Measurements from ENCODE around the gene CEACAM18.
A peak's percentile ranks its signal among the peaks of the same experiment; 100 is the strongest.

Gene CEACAM18

DNA sequence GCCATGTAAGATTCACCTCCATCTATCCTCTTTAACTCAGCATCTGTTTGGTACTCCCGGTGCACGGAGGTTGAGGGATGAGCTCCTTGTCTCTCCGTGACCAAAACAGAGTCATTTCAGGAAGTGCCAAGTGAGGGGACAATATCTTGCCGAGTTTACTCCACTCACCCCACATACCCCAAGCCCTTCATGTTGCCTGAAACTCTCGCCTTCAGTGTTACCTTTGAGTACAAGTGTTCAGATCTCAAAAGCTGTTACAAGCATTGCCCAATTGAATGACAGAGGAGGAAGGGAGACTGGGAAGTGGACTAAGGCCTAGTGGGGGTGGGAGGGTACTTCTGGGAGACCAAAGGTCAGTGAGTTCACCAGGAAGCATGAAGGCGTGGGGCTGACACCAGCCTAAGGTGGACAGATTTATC lies 29.3 kb downstream of the CEACAM18 start:
- no peak for DNase-seq (ENCODE audit: insufficient read length, low spot score)
- TF ChIP-seq, protein P1, sequence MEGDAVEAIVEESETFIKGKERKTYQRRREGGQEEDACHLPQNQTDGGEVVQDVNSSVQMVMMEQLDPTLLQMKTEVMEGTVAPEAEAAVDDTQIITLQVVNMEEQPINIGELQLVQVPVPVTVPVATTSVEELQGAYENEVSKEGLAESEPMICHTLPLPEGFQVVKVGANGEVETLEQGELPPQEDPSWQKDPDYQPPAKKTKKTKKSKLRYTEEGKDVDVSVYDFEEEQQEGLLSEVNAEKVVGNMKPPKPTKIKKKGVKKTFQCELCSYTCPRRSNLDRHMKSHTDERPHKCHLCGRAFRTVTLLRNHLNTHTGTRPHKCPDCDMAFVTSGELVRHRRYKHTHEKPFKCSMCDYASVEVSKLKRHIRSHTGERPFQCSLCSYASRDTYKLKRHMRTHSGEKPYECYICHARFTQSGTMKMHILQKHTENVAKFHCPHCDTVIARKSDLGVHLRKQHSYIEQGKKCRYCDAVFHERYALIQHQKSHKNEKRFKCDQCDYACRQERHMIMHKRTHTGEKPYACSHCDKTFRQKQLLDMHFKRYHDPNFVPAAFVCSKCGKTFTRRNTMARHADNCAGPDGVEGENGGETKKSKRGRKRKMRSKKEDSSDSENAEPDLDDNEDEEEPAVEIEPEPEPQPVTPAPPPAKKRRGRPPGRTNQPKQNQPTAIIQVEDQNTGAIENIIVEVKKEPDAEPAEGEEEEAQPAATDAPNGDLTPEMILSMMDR (IDR thresholded peaks at IDR 0.05; ENCODE audit: insufficient read depth, missing control alignments): no peak
- FAIRE-seq: no peak

DNA sequence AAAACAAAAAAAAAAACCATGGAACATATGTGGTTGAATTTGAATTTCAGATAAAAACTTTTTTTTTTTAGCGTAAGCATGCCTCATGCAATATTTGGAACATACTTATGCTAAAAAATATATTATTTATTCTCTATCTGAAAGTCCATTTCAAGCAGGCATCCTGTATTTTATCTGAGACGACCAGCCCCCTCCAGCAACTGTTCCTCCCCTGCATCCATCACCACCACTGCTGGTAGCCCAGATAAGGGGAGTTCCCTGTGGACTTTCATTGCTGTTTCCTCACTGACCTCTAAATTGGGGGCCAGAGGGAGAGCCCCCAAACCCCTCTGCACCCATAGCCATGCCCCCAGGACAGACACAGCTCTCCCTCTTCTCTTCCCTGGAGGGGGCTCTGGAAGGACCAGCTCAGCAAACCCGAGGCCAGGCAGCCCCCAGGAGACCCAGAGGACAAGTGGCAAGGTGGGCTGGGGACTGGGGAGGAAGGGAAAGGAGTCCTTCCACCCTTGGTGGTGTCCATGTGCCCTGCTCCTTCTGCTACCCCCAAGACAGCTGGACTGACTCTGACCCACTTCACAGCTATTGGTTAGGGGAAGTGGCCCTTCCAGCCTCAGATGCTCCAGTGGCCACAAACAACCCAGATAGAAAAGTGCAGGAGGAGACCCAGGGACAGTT lies 29.9 kb downstream of the CEACAM18 start:
- FAIRE-seq (no peak), DNase-seq (ENCODE audit: insufficient read length, low spot score) (no peak)
- TF ChIP-seq, protein P1 (IDR thresholded peaks at IDR 0.05; ENCODE audit: insufficient read depth, missing control alignments): no peak

DNA sequence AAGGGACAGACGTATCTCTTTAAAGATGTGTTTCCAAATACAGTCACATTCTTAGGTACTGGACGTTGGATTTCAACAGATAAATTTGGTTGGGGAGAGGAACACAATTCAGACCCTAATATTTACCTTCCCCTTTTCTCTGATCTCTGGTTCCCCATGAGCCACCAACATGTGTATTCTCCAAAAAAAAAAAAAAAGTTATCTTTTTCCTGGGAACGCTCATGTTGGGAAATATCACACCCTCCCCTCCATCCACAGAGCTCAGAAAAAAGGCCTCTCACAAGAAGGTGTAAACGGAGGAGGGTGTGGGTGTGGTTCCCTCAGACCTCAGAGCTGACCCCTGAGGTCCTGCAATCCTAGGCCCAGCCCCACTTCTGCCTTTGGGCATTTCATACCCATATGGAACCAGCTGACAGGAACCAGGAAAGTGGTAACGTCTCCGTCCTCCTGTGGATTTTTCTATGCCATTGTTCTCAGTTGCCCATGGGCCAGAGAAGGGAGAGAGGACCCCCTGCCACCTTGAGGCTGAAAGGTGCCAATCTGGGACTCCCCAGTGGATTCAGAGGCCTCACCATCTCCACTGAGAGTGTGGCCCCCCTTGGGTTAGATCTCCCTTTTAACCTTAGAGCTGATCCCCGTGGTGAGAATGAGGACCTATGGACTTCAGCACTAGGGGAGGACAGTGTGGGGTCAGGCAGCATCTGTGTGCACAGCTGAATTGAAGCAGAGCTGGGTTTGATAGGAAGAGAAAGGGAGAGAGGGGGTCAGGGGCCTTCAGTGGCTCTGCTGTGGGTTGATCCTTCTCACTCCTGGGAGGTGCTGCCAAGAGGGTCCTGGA lies 31.7 kb downstream of the CEACAM18 start:
- DNase-seq (ENCODE audit: insufficient read length, low spot score) (no peak), FAIRE-seq (no peak)
- TF ChIP-seq, protein P1 (IDR thresholded peaks at IDR 0.05; ENCODE audit: insufficient read depth, missing control alignments): no peak

DNA sequence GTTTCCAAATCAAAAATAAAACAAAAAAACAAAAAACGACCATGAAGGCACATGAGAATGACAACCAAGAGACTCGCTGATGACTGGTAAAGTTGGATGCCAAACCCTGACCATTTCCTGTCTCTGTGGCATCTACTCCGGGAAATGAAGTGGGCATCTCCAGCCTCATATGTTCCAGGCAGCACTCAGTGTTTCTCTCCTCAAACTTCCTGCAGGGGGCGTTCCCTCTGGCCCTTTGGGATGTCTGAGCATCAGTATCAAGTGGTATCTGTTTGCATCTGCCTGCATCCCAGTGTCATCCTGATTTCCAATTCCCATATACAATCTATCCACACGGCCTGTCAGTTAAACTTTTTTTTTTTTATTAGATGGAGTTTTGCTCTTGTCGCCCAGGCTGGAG lies 33.0 kb downstream of the CEACAM18 start:
- TF ChIP-seq, protein P1 (IDR thresholded peaks at IDR 0.05; ENCODE audit: insufficient read depth, missing control alignments): peak; percentile 38
- FAIRE-seq (no peak), DNase-seq (ENCODE audit: insufficient read length, low spot score) (no peak)

DNA sequence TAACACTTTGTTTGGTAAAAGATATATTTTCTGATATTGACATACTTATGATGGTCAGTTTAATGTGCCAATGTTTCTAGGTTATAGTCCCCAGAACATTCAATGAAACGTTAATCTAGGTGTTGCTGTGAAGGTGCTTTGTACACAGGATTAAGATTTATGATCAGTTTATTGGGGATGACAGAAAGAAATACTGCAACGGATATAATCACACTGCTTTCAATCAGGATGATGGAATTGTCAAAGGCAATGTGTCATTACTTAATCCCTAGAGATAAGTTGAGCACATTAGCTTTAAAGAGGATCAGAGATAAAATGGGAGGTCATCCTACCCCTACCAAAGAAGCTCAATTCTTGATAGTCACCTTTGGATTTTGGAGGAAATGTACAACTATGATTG lies 35.6 kb downstream of the CEACAM18 start:
- DNase-seq (ENCODE audit: insufficient read length, low spot score) (no peak), FAIRE-seq (no peak)
- TF ChIP-seq, protein P1 (IDR thresholded peaks at IDR 0.05; ENCODE audit: insufficient read depth, missing control alignments): no peak

DNA sequence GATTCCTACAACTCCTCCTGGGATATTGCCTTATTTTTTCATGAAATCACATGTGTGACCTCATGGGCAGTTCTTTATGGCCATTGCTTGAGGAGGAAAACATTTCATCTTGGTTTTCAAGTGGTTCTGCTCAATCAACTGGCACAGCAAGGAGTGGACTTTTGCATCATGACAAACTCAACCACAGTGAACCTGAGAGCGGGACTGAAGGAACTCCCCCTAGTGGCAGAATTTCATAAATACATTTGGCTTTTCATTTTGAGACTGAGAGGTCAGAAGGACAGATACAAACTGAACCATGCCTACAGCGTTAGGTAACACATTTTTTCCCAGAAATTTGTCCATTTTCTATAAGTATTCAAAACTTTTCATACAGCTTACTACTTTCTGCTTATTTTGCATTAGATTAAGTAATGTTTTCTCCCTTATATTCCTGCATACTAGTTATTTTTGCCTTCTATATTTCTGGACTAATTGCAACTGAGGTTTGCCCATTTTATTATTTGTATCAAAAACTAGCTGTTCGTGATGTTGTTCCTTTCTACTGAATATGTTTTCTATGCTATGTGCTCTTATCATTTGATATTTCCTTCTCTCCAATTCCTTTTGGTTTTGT lies 36.6 kb downstream of the CEACAM18 start:
- TF ChIP-seq, protein P1 (IDR thresholded peaks at IDR 0.05; ENCODE audit: insufficient read depth, missing control alignments): peak; percentile 59
- FAIRE-seq: no peak
- DNase-seq (ENCODE audit: insufficient read length, low spot score): no peak

Data from D721Med (cell line).